ENCODE data around the gene ISYNA1. TPM values are rescaled to one million over a fixed set of nuclear protein-coding genes. Genes with fewer than 3 reads are reported as not detected.

Gene ISYNA1
- total RNA-seq, 1 experiment from 2014 or later = 20.9 TPM

GRCh38 chr19:18467978-18468377 lies 30.0 kb upstream of the ISYNA1 start:
- DNase-seq (ENCODE audit: low read depth) = no peak

- no peak for DNase-seq (ENCODE audit: low read depth)
These were observed 28.4 kb upstream of the ISYNA1 start for GRCh38 chr19:18466354-18466753.

- DNase-seq (ENCODE audit: low read depth) = no peak
These were observed 28.0 kb upstream of the ISYNA1 start for GRCh38 chr19:18465964-18466339.

- no peak for DNase-seq (ENCODE audit: low read depth)
These were observed 27.5 kb upstream of the ISYNA1 start for GRCh38 chr19:18465214-18465963.

GRCh38 chr19:18464646-18465045 lies 26.7 kb upstream of the ISYNA1 start:
- DNase-seq (ENCODE audit: low read depth) = no peak

GRCh38 chr19:18461471-18461870 lies 23.5 kb upstream of the ISYNA1 start:
- DNase-seq (ENCODE audit: low read depth) = no peak

GRCh38 chr19:18460900-18461299 lies 23.0 kb upstream of the ISYNA1 start:
- DNase-seq (ENCODE audit: low read depth) = no peak

- no peak for DNase-seq (ENCODE audit: low read depth)
These were observed 19.8 kb upstream of the ISYNA1 start for GRCh38 chr19:18457483-18458331.

- no peak for DNase-seq (ENCODE audit: low read depth)
These were observed 19.0 kb upstream of the ISYNA1 start for GRCh38 chr19:18456974-18457373.

- DNase-seq (ENCODE audit: low read depth) = no peak
These were observed 18.3 kb upstream of the ISYNA1 start for GRCh38 chr19:18456279-18456678.

- no peak for DNase-seq (ENCODE audit: low read depth)
These were observed 15.5 kb upstream of the ISYNA1 start for GRCh38 chr19:18453269-18454024.

GRCh38 chr19:18452386-18452785 lies 14.5 kb upstream of the ISYNA1 start:
- DNase-seq (ENCODE audit: low read depth) = no peak

- DNase-seq (ENCODE audit: low read depth) = peak; percentile 57
These were observed 13.3 kb upstream of the ISYNA1 start for GRCh38 chr19:18450931-18451836.

GRCh38 chr19:18450021-18450930 lies 12.3 kb upstream of the ISYNA1 start:
- DNase-seq (ENCODE audit: low read depth) = no peak

GRCh38 chr19:18449552-18449951 lies 11.6 kb upstream of the ISYNA1 start:
- no peak for DNase-seq (ENCODE audit: low read depth)

GRCh38 chr19:18446811-18447359 lies 9.0 kb upstream of the ISYNA1 start:
- DNase-seq (ENCODE audit: low read depth) = no peak

- no peak for DNase-seq (ENCODE audit: low read depth)
These were observed 8.3 kb upstream of the ISYNA1 start for GRCh38 chr19:18446145-18446810.

- DNase-seq (ENCODE audit: low read depth) = no peak
These were observed 7.5 kb upstream of the ISYNA1 start for GRCh38 chr19:18445262-18445948.

GRCh38 chr19:18444513-18444912 lies 6.6 kb upstream of the ISYNA1 start:
- DNase-seq (ENCODE audit: low read depth) = no peak

Measured in RPMI7951 (cell line).